A673 (cell line): Measurements from ENCODE around the gene BCS1L.

Experiments
- CTCF ChIP-seq: fragments of 300-800, 200-600 bp; sonication (generic); conservative IDR thresholded peaks from 2 replicates; pipeline ENCODE4 v1.5.1; 2017; ENCODE audit warnings: low read depth, mild to moderate bottlenecking, antibody characterized with exemption, low read length, moderate library complexity, mixed read lengths
- EZH2 ChIP-seq: fragments of 200-600 bp; sonication (generic); IDR thresholded peaks from 2 replicates; pipeline ENCODE4 v1.6.1; 2017; ENCODE audit warnings: borderline replicate concordance, low read depth, mild to moderate bottlenecking, mixed read lengths, antibody characterized with exemption, low read length; ENCODE audit not compliant: poor library complexity, severe bottlenecking

GRCh38 chr2:218648088-218648786 is 11.2 kb upstream of the BCS1L start:
- TF ChIP-seq CTCF (peak; percentile 93), EZH2 (no peak)
